Measurements from ENCODE around the gene CHST13. TPM values are rescaled to one million over a fixed set of nuclear protein-coding genes. Genes with fewer than 3 reads are reported as not detected.

The CHST13 gene
- total RNA-seq, 1 donor from 2014 or later: 0.45 TPM

DNA sequence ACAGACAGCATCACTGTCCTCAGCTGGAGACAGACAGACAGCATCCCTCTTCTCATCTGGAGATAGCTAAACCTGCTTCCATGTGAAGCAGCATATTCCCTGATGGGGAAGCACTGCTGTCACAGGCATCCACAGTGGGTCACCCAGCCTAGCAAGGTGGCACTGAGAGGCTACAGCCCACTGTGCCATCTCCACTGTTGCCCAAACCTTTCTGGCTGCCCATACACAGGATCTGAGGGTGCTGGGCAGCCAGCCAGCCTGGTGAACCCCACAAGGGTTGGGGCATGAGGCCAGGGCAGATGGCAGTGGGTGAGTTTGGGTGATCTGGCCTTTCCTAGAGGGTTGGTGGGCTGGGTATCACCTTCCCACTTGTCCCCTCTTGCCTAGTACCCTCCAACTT lies 11.7 kb downstream of the CHST13 start:
- intact Hi-C loops (cut with micrococcal nuclease): no loop called here
- ATAC-seq: no peak
- no peak for DNase-seq

GRCh38 chr3:126536126-126536525 lies 12.2 kb downstream of the CHST13 start:
- no peak for DNase-seq

DNA sequence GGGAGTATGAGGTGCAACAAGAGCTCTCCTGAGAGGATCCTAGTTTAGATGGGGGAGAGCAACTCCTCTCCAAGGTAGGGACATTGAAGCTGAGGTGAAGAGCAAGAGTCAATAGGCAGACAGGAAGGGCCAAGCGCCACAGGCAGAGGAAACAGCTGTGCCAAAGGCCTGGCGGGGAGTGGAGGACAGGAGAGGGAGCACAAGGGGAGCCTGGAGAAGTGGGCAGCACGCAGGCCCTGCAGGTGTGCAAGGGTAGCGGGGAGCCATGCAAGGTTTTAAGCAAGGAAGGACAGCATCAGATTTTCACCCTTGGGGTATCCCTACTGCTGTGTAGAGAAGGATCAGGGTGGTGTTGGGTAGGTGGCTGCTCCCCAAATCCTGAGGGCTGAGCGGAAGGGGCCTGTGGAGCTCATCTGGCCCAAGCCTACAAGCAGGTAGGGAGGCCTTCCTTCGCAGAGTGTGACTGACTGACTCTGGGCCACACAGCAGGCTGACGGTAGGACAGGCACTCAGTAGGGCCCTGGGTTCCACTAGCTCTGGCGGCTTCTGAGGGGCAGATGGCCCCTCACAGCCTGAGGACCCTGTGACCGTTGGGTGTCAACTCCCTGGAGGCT lies 13.3 kb downstream of the CHST13 start:
- intact Hi-C loops (cut with micrococcal nuclease): no loop called here
- ATAC-seq (no peak), DNase-seq (peak; percentile 11)

More at GRCh38 chr3:126536126-126536525, 12.2 kb downstream of the CHST13 start:
- ATAC-seq: no peak
- intact Hi-C loops (cut with micrococcal nuclease): no loop called here

DNA sequence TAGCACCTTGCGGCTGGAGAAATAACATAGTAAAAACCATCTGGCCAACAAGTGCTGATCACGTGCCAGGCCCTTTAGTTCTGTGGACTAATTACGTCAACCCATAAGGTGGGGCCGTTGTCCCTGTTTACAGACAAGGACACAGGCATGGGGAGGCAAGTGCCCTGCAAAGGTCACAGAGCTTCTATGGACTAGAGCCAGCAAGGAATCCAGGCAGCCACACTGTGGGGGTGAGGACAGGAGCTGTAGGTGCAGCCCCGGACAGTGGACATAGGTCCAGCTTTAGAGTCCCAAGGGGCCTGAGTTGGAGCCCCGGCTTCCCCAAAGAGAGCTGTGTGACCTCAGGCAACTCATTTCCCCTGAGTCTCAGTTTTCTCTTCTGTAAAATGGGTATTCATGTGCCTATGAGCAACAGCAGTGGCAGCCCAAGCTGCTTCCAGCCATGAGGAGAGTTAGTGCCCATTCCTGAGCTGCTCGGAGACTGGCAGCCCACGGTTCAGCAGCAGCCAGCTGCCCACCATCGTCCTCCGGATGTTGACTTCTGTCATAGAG lies 13.9 kb downstream of the CHST13 start:
- intact Hi-C loops (cut with micrococcal nuclease): no loop called here
- ATAC-seq (peak; percentile 69), DNase-seq (peak; percentile 29)

DNA sequence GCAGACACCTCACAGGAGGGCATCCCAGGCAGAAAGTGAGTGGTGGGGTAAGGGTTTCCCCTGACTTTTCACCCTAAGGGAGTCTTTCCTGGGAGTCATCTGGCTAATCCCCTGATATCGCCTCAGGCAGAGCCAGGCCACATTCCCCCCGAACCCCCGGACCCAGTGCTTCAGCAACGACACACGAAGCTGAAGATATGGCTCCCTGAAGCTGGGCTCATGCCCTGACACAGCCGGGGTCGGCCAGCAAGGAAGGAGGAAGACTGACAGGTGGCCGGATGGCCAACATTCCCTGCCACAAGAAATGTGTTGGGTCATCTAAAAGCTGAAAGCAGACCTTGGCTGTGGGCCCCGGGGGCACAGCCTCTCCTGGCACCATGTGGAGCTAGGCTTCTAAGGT lies 14.4 kb downstream of the CHST13 start:
- ATAC-seq (no peak), DNase-seq (peak; percentile 18)
- intact Hi-C loops (cut with micrococcal nuclease): no loop called here

DNA sequence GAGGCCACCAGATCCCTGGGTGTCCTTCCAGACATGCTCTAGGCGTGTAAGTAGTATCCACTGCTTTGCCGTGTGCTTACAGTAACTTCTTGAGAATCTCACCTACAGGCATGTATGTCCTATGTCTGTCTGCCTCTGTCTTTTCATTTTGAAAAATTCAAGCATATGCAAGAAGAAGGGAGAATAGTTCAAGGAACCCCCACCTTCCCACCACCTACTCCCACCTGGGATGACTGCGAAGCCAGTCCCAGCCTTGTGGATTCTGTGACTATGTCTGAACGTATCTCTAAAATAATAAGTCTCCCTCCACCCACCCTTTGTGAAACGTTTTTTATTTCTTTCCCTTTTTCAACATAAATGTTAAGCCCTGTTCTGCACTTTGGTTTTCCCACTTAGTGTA lies 15.0 kb downstream of the CHST13 start:
- DNase-seq: no peak

DNA sequence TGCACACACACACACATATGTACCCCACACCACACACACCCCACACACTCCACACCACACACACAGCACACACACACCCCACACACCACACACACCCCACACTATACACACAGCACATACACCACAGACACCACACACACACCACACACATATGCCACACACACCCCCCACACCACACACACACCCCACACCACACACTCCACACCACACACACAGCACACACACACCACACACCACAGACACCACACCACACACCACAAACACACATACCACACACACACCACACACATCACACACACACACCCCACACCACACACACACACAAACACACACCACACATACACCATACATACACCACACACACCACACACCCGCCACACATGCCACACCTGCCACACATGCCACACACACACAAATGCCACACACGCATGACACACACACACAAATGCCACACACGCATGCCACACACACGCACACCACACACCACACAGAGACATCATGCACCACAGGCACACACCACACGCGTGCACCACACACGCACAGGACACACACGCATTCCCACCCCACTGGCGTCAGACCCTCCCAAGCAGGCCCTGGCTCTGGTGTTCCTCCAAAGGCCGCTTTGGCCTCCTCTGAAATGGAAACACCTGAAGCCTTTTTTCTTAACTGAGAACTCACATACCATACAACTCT lies 15.7 kb downstream of the CHST13 start:
- ATAC-seq (no peak), DNase-seq (no peak)
- intact Hi-C loops (cut with micrococcal nuclease): no loop called here

More for the DNA sequence above, 15.0 kb downstream of the CHST13 start:
- intact Hi-C loops (cut with micrococcal nuclease): no loop called here
- no peak for ATAC-seq

GRCh38 chr3:126540342-126540849 lies 16.4 kb downstream of the CHST13 start:
- no peak for DNase-seq
- intact Hi-C loops (cut with micrococcal nuclease): no loop called here

DNA sequence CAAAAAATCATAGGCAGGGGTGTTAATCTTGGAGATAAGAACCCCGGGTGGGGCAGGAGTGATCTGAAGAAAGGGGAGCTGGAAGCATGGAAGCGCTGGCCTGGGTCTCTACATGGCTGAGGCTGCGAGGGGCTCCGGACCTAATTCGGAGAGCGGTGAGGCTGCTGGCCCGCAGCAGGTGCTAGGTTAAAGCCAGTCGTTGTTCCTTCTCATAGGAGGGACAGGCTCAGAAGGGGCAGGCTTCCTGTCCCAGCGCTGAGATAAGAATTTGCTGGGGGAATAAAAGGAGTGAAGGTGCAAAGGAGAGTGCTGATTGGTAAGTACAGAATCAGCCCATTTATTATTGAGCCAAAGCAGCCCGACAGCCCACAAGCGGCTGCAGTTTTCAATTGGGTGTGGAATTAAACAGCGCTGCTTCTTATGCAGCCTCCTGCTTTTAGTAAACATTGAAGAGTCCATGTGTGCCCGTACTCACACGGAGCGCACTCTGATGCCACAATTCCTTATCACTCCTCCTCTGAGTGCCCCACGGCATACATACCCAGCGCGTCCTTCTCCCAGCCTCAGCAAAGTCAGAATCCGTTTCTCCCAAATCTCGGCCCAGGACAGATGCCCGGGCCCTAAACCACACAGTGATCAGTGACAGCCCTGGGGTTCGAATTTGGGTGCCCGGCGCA lies 17.1 kb downstream of the CHST13 start:
- no peak for ATAC-seq
- intact Hi-C loops (cut with micrococcal nuclease): no loop called here
- DNase-seq: peak; percentile 18

More at GRCh38 chr3:126540342-126540849, 16.4 kb downstream of the CHST13 start:
- ATAC-seq: peak; percentile 68

- intact Hi-C loops (cut with micrococcal nuclease): no loop called here
- DNase-seq (peak; percentile 22), ATAC-seq (no peak)
Observed at GRCh38 chr3:126541628-126542339, 17.8 kb downstream of the CHST13 start.

GRCh38 chr3:126542340-126543241 lies 18.6 kb downstream of the CHST13 start:
- ATAC-seq: no peak
- peak; percentile 27 for DNase-seq
- intact Hi-C loops (cut with micrococcal nuclease): no loop called here

- no peak for DNase-seq
- ATAC-seq: no peak
- intact Hi-C loops (cut with micrococcal nuclease): no loop called here
Observed at GRCh38 chr3:126543457-126544061, 19.6 kb downstream of the CHST13 start.

DNA sequence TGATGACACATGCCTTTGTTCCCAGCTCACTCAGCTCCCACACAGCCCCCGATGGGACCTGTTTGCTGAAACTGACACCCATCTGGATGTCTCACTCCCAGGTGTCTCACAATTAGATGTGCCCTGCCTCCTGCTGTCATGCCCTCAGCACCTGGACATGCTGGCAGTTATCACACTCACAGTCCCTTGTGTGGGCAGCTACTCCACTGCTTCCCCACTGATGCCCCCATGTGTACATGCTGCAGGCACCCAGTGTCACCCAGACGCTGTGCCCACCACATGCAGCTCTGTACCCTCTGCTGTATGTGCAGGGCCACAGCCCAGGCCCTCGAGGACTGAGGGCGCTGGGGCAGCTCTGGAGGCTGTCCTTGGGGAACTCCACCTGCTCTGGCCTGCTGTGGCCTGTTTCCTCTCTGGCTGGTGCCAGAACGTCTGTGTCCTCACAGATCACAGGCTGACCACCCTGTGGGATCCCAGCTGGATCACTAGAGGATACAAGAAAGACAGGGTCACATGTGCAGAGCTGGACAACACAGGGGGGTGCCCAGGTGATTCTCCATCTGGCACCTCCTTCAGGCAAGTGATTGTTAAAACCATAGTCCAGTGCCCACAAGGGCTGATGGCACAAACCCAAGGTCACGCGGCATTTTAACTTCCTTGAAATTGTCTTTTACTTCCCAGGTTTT lies 20.8 kb downstream of the CHST13 start:
- DNase-seq (peak; percentile 15), ATAC-seq (no peak)
- intact Hi-C loops (cut with micrococcal nuclease): no loop called here

DNA sequence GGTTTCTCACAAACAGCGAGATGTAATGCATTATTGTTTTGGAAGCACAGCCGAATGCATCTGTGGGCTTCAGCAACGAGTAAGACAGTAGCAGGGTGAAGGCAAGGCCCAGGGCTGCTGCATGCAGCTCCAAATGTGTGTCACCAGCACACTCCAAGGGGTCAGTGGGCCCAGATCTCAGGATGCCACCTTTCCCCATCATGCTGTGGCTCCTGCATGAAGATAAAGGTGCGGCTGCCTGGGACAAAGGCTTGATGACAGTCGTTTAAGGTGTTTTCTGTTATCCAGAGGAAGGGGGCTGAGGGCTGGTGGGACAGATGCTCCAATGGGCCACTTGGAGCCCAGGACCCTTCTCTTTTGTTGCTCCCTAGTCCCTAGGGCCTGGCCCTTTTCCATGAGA lies 21.6 kb downstream of the CHST13 start:
- ATAC-seq: no peak
- intact Hi-C loops (cut with micrococcal nuclease): no loop called here
- no peak for DNase-seq

DNA sequence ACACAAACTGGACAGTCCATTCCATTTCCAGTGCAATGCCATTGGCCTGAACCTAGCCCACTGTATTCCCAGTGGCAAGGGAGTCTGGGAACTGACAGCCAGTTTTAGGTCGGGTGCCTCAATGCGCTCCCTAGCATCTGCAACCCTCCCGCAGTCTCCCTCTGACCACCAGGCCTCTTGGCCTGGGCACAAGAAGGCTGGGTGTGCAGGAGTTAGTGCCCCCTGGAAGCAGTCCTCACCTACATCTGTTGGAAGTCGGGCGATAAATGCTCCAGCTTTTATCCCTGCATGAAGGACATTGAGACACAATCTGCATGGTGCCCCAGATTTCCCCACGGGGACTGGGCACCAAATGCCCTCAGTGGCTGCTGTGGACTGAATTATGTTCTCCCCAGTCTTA lies 22.1 kb downstream of the CHST13 start:
- DNase-seq (no peak), ATAC-seq (no peak)
- intact Hi-C loops (cut with micrococcal nuclease): no loop called here

DNA sequence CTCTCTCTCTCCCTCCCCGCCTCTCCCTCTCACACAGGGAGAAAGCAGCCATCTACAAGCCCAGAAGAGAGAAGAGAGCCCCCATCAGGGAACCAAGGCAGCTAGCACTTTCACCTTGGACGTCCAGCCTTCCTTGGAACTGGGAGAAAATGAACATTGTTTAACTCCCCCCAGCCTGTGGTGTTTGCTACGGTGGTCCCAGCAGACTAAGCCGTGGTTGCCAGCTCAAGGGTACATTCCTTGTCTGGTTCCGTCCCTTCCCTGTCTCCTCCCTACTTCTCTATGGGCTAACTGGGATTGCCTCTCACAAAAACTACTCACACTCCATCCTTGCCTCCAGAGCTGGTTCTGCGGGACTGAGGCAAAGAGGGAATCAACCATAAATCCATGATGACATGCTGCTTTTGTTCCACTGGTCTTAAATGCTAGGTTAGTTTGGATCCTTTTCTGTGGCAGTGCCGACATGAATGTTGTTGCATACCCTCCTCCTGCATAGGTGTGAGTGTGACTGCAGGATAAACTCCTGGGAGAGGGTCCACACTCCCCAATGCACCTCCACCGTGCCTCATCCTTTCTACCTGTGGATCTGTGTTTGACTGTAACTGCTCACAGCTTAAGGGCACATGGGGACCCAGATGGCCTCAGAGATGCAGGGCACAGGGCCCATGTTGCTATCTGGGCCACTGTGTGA lies 22.7 kb downstream of the CHST13 start:
- ATAC-seq (no peak), DNase-seq (no peak)
- intact Hi-C loops (cut with micrococcal nuclease): no loop called here

- intact Hi-C loops (cut with micrococcal nuclease): no loop called here
- ATAC-seq (no peak), DNase-seq (no peak)
Observed at GRCh38 chr3:126547721-126548120, 23.8 kb downstream of the CHST13 start.
